IPS-20b (cell line): ENCODE data around the gene LPAR1.
"Not testable (repeated sequence)": the region's sequence is repeated elsewhere in the genome, so short reads cannot be mapped to it uniquely, and the experiment has no call there.

Experiments
- H3K27ac ChIP-seq: one replicate; pipeline ENCODE4 v1.5.1; 2013; ENCODE audit warnings: low read length
- H3K27me3 ChIP-seq: 2 replicates; pipeline ENCODE4 v1.6.1; 2013; ENCODE audit warnings: mild to moderate bottlenecking, low read length, inconsistent platforms; ENCODE audit not compliant: insufficient read depth
- H3K36me3 ChIP-seq: 2 replicates; pipeline ENCODE4 v1.6.1; 2013; ENCODE audit warnings: low read depth, mild to moderate bottlenecking, inconsistent platforms, low read length, moderate library complexity; ENCODE audit not compliant: insufficient read depth
- H3K4me1 ChIP-seq: 2 replicates; pipeline ENCODE4 v1.6.1; 2013; ENCODE audit warnings: mild to moderate bottlenecking, control low read depth, inconsistent platforms, low read length, moderate library complexity; ENCODE audit not compliant: insufficient read depth
- H3K4me3 ChIP-seq: 2 replicates; pipeline ENCODE4 v1.5.1; 2013; ENCODE audit warnings: mild to moderate bottlenecking, low read length, inconsistent platforms
- H3K9ac ChIP-seq: 2 replicates; pipeline ENCODE4 v1.6.1; 2013; ENCODE audit warnings: low read depth, mild to moderate bottlenecking, inconsistent platforms, low read length, moderate library complexity
- H3K9me3 ChIP-seq: 2 replicates; pipeline ENCODE4 v1.6.1; 2013; ENCODE audit warnings: mild to moderate bottlenecking, low read depth, low read length, inconsistent platforms; ENCODE audit not compliant: insufficient read depth

The LPAR1 gene

DNA sequence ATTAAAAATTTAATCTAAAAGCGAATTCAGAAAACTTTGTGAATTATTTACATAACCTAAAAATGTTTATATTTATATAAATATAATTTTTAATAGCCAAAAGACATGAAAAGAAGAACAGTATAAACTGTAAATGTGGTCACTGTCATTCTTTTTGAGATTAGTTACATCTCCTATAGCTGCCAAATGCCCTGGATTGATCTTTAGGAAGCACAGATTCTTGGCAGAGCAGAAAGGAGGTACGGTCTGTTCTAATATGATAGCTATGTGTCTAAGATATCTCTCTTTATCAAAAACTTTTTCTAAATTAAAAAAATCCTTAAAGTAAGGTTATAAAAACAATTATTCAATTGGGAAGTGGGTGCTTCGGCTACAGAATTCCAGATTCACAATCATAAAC is 151.0 kb downstream of the LPAR1 start:
- no peak overlapping the region for H3K4me3 ChIP-seq

DNA sequence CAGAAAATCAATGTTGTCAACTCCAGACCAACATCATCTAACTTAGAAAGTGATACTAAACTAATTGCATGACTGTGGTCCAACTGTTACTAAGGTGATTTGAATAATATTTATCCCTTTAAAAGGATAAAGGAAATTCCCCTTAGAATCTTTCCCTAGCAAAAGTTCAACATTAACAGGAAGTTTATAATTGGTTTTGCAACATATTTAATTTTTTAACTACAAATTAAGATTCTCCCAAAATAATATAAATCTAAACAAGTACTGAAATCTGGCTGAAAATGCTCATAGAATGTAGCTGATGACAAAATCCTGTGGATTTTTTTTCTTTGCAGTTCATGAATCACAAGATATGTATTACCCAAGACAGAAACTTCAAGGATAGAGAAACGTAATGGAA is 151.4 kb downstream of the LPAR1 start:
- Histone ChIP-seq H3K9ac (no peak overlapping the region), H3K27me3 (no peaks in the 10 kb centered on the region), H3K9me3 (no peaks in the 10 kb centered on the region)

More for the DNA sequence above, 151.0 kb downstream of the LPAR1 start:
- no peak overlapping the region for H3K27ac ChIP-seq
- no peaks in the 10 kb centered on the region for H3K36me3 ChIP-seq
- no peaks in the 10 kb centered on the region for H3K27me3 ChIP-seq
- no peak overlapping the region for H3K9ac ChIP-seq
- no peaks in the 10 kb centered on the region for H3K9me3 ChIP-seq
- H3K4me1 ChIP-seq: peaks cover 5% of the 10 kb centered on the region; the same call in 1 of the 2 replicates

DNA sequence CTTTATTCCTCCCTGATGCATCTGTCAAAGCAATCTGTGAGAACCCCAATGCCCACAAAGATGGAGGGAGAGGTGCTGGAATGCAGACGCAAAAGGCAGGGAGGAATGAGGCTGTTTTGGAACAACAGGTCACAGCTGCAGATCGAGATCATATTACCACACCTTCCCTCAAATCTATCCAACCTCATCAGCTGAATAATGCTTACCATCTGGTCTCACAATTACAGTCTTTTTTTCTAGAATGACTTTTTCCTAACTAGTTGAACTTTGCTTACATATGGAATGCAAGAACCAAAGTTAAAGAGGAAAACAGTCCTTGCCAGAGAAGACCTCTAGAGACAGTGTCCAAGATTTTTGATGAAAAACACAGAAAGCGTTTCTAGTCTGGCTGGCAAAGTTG is 158.1 kb downstream of the LPAR1 start:
- no peak overlapping the region for H3K9ac ChIP-seq
- no peak overlapping the region for H3K4me3 ChIP-seq
- peaks cover 20% of the 10 kb centered on the region for H3K4me1 ChIP-seq
- H3K27ac ChIP-seq: no peak overlapping the region
- no peaks in the 10 kb centered on the region for H3K9me3 ChIP-seq
- no peaks in the 10 kb centered on the region for H3K27me3 ChIP-seq
- H3K36me3 ChIP-seq: no peaks in the 10 kb centered on the region

More for the DNA sequence above, 151.4 kb downstream of the LPAR1 start:
- peaks cover 5% of the 10 kb centered on the region; the same call in 1 of the 2 replicates for H3K4me1 ChIP-seq
- H3K36me3 ChIP-seq: no peaks in the 10 kb centered on the region
- H3K4me3 ChIP-seq: no peak overlapping the region
- no peak overlapping the region for H3K27ac ChIP-seq

DNA sequence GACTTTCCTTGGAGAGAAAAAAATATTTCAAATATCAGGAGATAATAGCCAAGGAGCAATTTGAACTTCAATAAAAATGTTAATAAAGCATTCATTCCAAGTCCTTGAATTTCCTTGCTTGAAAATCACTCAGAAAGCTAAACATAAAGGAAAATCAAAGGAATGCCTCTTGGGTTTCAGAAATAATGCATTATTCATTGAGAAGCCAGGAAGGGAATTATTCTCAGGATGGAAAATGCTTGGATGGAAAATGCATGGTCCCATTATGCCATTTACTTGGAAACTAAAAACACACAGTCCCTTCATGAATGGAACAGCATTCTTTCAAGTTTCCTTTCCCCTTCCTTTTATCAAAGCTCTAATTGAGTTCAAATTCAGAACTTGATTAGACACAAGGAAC is 160.9 kb downstream of the LPAR1 start:
- peaks cover 17% of the 10 kb centered on the region; the same call in 1 of the 2 replicates for H3K4me1 ChIP-seq
- H3K4me3 ChIP-seq: no peak overlapping the region
- H3K27ac ChIP-seq: no peak overlapping the region
- no peaks in the 10 kb centered on the region for H3K36me3 ChIP-seq
- no peak overlapping the region for H3K9ac ChIP-seq
- no peaks in the 10 kb centered on the region; the same call in 1 of the 2 replicates for H3K9me3 ChIP-seq
- H3K27me3 ChIP-seq: no peaks in the 10 kb centered on the region

DNA sequence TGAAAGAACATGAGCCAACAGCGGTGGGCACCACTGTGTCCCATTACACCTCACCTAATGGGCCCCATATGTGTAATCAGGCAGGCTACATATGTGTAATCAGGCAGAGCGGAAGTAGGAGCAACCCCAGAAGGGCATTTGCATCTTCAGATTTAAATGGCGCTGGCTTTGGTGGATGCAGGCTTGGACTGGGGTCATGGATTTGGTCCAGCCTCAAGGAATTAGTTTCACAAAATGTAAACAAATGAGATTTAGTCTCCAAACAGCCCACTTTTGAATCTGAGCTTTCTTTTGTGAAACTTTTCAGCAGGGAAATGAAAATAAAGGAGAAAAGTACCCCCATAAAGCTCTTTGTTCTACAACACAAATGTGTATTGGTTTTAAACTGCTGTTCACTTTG is 161.3 kb downstream of the LPAR1 start:
- H3K4me3 ChIP-seq: no peak overlapping the region

DNA sequence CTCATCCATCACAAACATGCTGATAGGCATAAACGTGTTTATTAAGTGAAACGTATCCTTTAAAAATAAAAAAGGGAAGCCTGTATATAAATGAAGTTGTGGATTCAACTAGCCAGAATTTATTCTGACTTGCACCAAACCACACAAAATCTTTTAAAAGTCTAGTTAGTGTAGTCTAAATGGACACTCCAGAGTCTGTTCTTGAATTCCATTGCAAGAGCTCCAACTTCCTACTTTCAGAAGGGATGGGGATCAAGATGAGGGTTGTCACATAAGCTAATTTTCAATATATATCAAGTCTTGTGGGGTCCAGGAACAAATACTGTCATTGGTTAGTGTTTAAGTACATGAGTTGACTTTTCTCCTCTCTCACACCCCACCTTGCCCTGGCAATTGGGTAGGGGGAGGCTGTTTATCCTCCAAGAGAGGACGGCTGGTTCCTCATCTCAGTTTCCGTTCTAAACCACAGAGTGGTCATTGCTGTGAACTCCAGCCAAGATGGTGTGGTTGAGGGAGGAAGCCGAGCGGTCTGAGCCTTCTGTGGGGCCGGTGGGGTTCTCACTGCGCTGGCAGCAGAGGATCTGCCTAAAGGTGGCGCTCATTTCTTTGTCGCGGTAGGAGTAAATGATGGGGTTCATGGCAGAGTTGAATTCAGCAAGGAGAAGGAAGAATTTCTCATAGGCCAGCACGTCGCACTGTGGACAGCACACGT is 163.2 kb downstream of the LPAR1 start:
- Histone ChIP-seq H3K4me3 (no peak overlapping the region), H3K9me3 (no peaks in the 10 kb centered on the region; the same call in 1 of the 2 replicates), H3K27ac (no peak overlapping the region), H3K27me3 (no peaks in the 10 kb centered on the region), H3K9ac (no peak overlapping the region), H3K36me3 (no peaks in the 10 kb centered on the region), H3K4me1 (peaks cover 13% of the 10 kb centered on the region; the same call in 1 of the 2 replicates)

More for the DNA sequence above, 161.3 kb downstream of the LPAR1 start:
- Histone ChIP-seq H3K27ac (no peak overlapping the region), H3K9me3 (no peaks in the 10 kb centered on the region; the same call in 1 of the 2 replicates), H3K27me3 (no peaks in the 10 kb centered on the region), H3K4me1 (peaks cover 17% of the 10 kb centered on the region; the same call in 1 of the 2 replicates), H3K36me3 (no peaks in the 10 kb centered on the region), H3K9ac (no peak overlapping the region)

DNA sequence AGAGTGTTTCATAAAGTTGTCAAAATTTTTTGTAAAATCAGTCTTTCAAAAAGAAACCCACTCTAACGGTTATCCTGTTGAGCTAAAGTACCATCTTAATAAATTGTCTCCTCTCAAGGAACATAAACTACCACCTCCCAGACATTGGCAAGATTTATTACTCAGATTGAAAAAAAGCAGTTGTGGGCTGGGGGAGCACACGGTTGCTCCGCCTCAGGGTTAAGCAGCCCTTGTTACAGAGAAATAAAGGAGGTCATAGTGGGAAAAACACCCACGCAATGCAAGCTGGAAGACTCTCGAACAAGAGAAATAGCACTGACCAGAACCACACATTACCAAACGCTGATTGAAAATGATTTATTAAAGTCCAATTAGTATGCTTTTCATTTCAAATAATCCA is 165.3 kb downstream of the LPAR1 start:
- Histone ChIP-seq H3K27ac (no peak overlapping the region), H3K4me3 (no peak overlapping the region), H3K27me3 (no peaks in the 10 kb centered on the region), H3K9me3 (no peaks in the 10 kb centered on the region; the same call in 1 of the 2 replicates), H3K36me3 (no peaks in the 10 kb centered on the region), H3K4me1 (peaks cover 12% of the 10 kb centered on the region; the same call in 1 of the 2 replicates), H3K9ac (no peak overlapping the region)

DNA sequence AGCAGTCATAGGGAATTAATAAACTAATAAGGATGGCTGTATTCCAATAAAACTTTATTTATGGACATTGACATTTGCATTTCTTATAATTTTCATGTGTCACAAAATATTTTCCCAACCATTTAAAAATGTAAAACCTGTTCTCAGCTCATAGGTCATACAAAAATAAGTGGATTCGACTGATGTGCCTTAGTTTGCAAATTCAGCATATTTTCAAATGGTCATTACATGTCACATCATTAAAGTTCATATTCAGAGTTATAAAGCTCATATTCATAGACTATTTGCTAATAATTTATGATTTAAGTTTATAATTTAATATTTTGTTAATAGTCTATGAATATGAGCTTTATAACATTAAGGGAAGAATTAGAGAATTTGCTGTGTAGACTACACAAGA is 166.5 kb downstream of the LPAR1 start:
- no peak overlapping the region for H3K27ac ChIP-seq
- no peak overlapping the region for H3K4me3 ChIP-seq
- H3K9ac ChIP-seq: no peak overlapping the region
- H3K36me3 ChIP-seq: no peaks in the 10 kb centered on the region
- H3K9me3 ChIP-seq: no peaks in the 10 kb centered on the region; the same call in 1 of the 2 replicates
- peaks cover under 1% of the 10 kb centered on the region; the same call in 1 of the 2 replicates for H3K4me1 ChIP-seq
- H3K27me3 ChIP-seq: no peaks in the 10 kb centered on the region

DNA sequence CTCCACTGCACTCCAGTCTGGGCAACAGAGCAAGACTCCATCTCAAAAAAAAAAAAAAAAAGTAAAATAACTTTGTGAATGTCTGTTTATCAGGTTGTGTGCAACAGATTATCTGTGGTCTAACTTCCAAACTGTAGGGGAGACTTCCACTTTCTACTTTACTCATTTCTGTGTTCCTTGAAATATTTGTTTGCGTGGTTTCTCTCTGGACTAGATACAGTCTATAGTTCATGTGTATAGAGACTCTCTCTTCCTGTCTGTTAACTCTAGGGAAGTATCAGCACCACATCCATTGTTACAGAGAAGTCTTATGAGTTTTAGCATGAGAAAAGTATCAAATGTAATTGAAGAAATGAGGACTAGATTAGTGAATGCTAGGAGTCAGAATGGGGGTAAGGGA is 168.3 kb downstream of the LPAR1 start:
- Histone ChIP-seq H3K27me3 (no peaks in the 10 kb centered on the region), H3K4me1 (no peaks in the 10 kb centered on the region), H3K9ac (no peak overlapping the region), H3K27ac (no peak overlapping the region), H3K9me3 (no peaks in the 10 kb centered on the region; the same call in 1 of the 2 replicates), H3K4me3 (no peak overlapping the region), H3K36me3 (no peaks in the 10 kb centered on the region)

DNA sequence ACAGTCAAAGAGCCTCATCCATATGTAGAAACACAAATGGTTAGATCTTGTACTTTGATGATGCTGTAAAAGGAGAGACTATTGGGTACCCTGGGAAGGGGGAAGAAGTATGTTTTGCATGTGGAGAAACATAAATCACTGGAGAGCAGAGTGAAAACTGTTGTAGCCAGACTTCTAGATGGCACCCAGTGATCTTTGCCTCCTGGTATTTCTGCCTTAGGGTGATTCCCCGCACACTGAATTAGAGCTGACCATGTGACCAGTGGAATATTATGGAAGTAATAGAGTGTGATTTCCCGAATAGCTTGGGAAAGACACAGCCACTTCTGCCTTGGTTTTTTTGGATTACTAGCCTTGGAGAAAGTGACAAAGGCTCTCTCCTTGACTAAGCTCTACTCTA is 174.3 kb downstream of the LPAR1 start:
- no peaks in the 10 kb centered on the region for H3K27me3 ChIP-seq
- H3K9me3 ChIP-seq: peaks cover 29% of the 10 kb centered on the region
- no peak overlapping the region for H3K27ac ChIP-seq
- no peaks in the 10 kb centered on the region for H3K36me3 ChIP-seq
- no peak overlapping the region for H3K9ac ChIP-seq
- H3K4me1 ChIP-seq: no peaks in the 10 kb centered on the region
- H3K4me3 ChIP-seq: no peak overlapping the region

DNA sequence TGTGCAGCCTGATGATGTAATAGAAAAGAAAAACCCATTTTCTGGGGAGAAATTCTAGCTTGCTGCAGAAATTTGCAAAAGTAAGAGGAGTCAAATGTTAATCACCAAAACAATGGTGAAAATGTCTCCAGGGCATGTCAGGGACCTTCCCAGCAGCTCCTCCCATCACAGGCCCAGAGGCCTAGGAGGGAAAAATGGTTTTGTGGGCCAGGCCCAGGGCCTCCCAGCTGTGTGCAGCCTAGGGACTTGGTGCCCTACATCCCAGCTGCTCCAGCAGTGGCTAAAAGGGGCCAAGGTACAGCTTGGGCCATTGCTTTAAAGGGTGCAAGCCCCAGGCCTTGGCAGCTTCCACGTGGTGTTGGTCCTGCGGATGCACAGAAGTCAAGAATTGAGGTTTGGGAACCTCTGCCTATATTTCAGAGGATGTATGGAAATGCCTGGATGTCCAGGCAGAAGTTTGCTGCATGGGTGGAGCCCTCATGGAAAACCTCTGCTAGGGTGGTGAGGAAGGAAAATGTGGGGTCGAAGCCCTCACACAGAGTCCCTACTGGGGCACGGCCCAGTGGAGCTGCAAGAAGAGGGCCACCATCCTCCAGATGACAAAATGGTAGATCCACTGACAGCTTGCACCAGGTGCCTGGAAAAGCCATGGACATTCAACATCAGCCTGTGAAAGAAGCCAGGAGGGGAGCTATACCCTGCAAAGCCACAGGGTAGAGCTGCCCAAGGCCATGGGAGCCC is 176.7 kb downstream of the LPAR1 start:
- H3K9ac ChIP-seq, H3K4me1 ChIP-seq, H3K27me3 ChIP-seq, H3K4me3 ChIP-seq, H3K36me3 ChIP-seq, H3K27ac ChIP-seq: not testable (repeated sequence)
- H3K9me3 ChIP-seq: peaks cover 29% of the 10 kb centered on the region

DNA sequence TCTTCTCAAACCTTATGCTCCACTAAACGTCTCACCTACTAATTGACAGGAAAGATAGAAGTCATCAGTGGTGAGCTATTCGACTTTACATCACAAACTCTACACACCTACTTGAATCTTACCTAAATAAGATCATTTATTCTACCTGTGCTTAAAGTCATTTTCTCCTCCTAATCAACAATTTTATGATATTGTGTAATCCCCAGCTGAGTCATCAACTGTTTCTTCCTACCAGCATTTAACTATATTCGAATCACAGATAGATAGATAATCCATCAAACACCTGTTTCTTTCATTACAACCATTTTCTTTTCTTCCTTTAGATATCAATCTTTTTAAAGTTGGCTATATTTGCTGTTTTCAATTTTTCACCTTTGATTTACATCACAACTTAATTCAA is 181.5 kb downstream of the LPAR1 start:
- Histone ChIP-seq H3K27me3 (no peaks in the 10 kb centered on the region), H3K36me3 (no peaks in the 10 kb centered on the region), H3K4me1 (no peaks in the 10 kb centered on the region), H3K4me3 (no peak overlapping the region), H3K27ac (no peak overlapping the region), H3K9ac (no peak overlapping the region), H3K9me3 (peaks cover 26% of the 10 kb centered on the region)
